ENCODE measurements around the gene ATOX1. TPM values are rescaled to one million over a fixed set of nuclear protein-coding genes. Genes with fewer than 3 reads are reported as not detected.

The ATOX1 gene
- total RNA-seq, 1 donor from 2014 or later: 91.6 TPM

GRCh38 chr5:151694035-151694485, 64.4 kb downstream of the ATOX1 start:
- H3K4me3 ChIP-seq (ENCODE audit: low read depth, low read length): no peak overlapping the region
- H3K36me3 ChIP-seq (ENCODE audit: control insufficient read depth, insufficient read depth, low read length): no peaks in the 10 kb centered on the region
- DNase-seq (ENCODE audit: low read depth): no peak
- no peaks in the 10 kb centered on the region for H3K27me3 ChIP-seq (ENCODE audit: control insufficient read depth, insufficient read depth, low read length)
- no peak for TF ChIP-seq CTCF (IDR thresholded peaks at IDR 0.05; ENCODE audit: insufficient read depth, low read length, poor library complexity, severe bottlenecking)

Other genes with a start within 250 kb of the ATOX1 start
- 0.58 and 0.96 TPM in 2 replicates for gene FAT2, start 167.3 kb downstream of the ATOX1 start, total RNA-seq
- gene SPARC, start 71.7 kb downstream of the ATOX1 start, total RNA-seq: 139 and 140 TPM in 2 replicates
- 134 and 154 TPM in 2 replicates for gene G3BP1, start 13.3 kb upstream of the ATOX1 start, total RNA-seq
- gene GLRA1, start 166.2 kb upstream of the ATOX1 start, total RNA-seq: not detected in 2 replicates